Glutamatergic neuron (in vitro differentiated cells): ENCODE measurements around the gene RGS9. TPM values are rescaled to one million over a fixed set of nuclear protein-coding genes. Genes with fewer than 3 reads are reported as not detected.

ENCODE experiments used
- DNase-seq: peaks from one replicate; pipeline ENCODE4 v3.0.0; 2022
- H3K27ac Mint-ChIP-seq: one replicate; pipeline ENCODE4 v1.8.0; 2020; ENCODE audit warnings: mild to moderate bottlenecking, mixed read lengths, inconsistent platforms; ENCODE audit not compliant: unreplicated experiment
- H3K27me3 Mint-ChIP-seq: one replicate; pipeline ENCODE4 v1.8.0; 2020; ENCODE audit warnings: mild to moderate bottlenecking, moderate library complexity, mixed read lengths, inconsistent platforms; ENCODE audit not compliant: unreplicated experiment
- H3K36me3 Mint-ChIP-seq: one replicate; pipeline ENCODE4 v1.8.0; 2020; ENCODE audit warnings: mild to moderate bottlenecking, mixed read lengths, inconsistent platforms; ENCODE audit not compliant: unreplicated experiment
- H3K4me1 Mint-ChIP-seq: one replicate; pipeline ENCODE4 v1.8.0; 2020; ENCODE audit warnings: mild to moderate bottlenecking, low read depth, mixed read lengths, inconsistent platforms; ENCODE audit not compliant: unreplicated experiment
- H3K4me3 Mint-ChIP-seq: one replicate; pipeline ENCODE4 v1.8.0; 2020; ENCODE audit warnings: mild to moderate bottlenecking, mixed read lengths, inconsistent platforms; ENCODE audit not compliant: unreplicated experiment
- H3K9me3 Mint-ChIP-seq: one replicate; pipeline ENCODE4 v1.8.0; 2020; ENCODE audit warnings: mild to moderate bottlenecking, moderate library complexity, mixed read lengths, inconsistent platforms; ENCODE audit not compliant: unreplicated experiment
- total RNA-seq: library from RNA; stranded (reverse); fragmentation: NEBNext Ultra II Directional; extraction: Animal tissue kit (Norgen Biotek cat#: 25700); gene quantifications from one replicate; pipeline ENCODE4 v1.2.1, GENCODE V29; 2021; ENCODE audit not compliant: unreplicated experiment
- TF ChIP-seq, protein P1 (sequence below): fragments of 200-600 bp; sonication (generic); IDR thresholded peaks from one replicate; pipeline ENCODE4 v1.5.0; 2021; ENCODE audit not compliant: partially characterized antibody, unreplicated experiment

Gene RGS9
- total RNA-seq, 1 donor from 2014 or later = 2.4 TPM

DNA sequence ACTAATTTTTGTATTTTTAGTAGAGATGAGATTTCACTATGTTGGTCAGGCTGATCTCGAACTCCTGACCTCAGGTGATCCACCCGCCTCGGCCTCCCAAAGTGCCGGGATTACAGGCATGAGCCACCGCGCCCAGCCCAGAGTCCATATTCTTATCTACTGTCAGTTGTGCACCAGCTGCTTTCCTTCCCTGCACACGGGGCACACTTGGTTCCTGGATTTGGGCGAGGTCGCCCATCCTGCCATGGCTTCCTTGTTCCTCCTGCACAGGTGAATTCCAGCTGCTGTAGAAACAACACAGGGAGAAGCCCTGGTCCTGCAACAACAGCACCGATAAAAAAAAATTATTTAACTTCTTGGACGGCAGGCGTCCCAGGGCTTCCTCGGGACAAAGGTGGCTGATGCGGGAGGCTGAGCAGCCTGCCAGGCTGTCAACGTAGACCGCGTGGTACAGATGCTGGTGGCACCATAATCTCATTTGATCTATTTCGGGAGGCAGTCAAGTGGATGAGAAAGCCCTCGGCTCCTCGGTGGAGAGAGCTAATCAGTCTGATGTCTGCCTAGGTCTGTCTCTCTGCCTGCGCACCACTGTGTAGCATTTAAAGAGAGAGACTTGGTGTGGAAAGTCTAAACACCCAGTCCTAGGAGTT, 19.1 kb downstream of the RGS9 start:
- Mint-ChIP-seq H3K36me3 (no peaks in the 10 kb centered on the region), H3K4me3 (no peak overlapping the region), H3K27ac (no peak overlapping the region), H3K4me1 (peaks cover 12% of the 10 kb centered on the region), H3K9me3 (peaks cover 3% of the 10 kb centered on the region), H3K27me3 (peaks cover 6% of the 10 kb centered on the region)
- no peak for DNase-seq
- TF ChIP-seq, protein P1, sequence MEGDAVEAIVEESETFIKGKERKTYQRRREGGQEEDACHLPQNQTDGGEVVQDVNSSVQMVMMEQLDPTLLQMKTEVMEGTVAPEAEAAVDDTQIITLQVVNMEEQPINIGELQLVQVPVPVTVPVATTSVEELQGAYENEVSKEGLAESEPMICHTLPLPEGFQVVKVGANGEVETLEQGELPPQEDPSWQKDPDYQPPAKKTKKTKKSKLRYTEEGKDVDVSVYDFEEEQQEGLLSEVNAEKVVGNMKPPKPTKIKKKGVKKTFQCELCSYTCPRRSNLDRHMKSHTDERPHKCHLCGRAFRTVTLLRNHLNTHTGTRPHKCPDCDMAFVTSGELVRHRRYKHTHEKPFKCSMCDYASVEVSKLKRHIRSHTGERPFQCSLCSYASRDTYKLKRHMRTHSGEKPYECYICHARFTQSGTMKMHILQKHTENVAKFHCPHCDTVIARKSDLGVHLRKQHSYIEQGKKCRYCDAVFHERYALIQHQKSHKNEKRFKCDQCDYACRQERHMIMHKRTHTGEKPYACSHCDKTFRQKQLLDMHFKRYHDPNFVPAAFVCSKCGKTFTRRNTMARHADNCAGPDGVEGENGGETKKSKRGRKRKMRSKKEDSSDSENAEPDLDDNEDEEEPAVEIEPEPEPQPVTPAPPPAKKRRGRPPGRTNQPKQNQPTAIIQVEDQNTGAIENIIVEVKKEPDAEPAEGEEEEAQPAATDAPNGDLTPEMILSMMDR = no peak

DNA sequence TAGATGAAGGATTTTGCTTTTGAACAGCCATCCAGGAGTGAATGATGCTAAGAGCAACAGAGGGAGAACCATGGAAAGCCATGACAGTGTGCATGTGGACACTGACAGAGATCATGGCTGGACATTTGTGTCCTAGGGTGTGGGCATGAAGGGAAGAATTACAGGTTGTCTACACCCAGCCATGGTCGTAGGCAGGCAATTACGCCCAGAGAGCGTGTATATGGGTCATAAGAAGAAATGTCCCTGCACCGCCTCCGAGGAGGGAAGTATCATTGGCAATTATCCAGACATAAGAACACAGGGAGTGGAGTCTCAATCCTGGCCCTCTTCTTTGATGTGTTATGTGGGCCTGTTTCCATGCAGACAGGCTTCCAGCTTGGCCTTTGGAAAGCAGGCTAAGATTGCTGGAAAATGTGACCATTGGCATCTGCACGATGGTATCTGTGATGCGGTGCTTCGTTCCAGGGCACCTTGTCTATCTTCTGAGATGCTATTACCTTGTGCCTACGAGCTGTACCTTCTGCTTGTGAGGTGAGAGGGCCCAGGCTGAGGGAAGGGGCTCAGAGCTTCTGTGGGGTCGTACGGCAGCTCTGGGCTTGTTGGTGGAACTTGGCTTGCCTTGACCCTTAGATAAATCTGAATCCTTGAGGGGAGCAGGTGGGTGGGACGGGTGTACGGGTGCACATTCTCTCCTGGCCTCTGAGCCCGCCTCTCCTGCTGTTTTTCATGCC, 19.8 kb downstream of the RGS9 start:
- TF ChIP-seq, protein P1 = no peak
- peaks cover 1% of the 10 kb centered on the region for H3K9me3 Mint-ChIP-seq
- peaks cover 12% of the 10 kb centered on the region for H3K4me1 Mint-ChIP-seq
- no peak overlapping the region for H3K27ac Mint-ChIP-seq
- no peak for DNase-seq
- H3K36me3 Mint-ChIP-seq = no peaks in the 10 kb centered on the region
- H3K27me3 Mint-ChIP-seq = peaks cover 6% of the 10 kb centered on the region
- H3K4me3 Mint-ChIP-seq = no peak overlapping the region

DNA sequence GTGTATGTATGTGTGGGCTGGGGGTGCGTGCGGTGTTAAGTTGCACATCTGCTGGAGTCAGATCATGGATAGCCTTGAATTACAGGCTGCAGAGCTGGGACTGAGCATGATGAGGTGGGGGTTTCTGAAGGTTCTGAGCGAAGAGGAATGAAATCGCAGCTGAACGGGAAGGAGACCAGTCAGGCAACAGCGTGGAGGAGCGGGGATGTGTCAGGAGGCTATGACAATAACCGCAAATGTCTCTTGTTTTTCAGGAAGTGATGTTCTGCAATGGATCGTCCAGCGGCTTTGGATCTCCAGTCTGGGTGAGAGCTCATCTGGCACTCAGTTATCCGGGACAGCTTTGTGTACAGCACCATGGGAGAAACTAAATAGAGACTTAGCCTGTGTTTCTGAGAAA, 20.9 kb downstream of the RGS9 start:
- Mint-ChIP-seq H3K9me3 (no peaks in the 10 kb centered on the region), H3K36me3 (no peaks in the 10 kb centered on the region), H3K27me3 (peaks cover 4% of the 10 kb centered on the region), H3K4me3 (no peak overlapping the region), H3K4me1 (peaks cover 12% of the 10 kb centered on the region), H3K27ac (no peak overlapping the region)
- TF ChIP-seq, protein P1 = no peak
- no peak for DNase-seq

DNA sequence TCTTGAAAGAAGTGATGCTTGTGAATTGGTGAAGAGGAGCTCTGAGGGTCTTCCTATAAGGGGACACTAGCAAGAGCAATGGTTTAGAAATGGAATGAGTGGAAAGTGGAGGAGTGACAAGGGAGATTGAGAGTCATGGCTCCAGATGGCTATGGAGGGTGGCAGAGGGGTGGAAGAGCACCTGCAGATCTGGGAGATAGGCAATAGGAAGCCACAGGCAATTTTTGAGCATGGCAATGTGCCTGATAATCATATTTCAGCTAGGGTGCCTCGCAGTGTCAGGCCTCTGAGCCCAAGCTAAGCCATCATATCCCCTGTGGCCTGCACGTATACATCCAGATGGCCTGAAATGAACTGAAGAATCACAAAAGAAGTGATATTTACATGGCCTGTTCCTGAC, 21.5 kb downstream of the RGS9 start:
- Mint-ChIP-seq H3K4me3 (no peak overlapping the region), H3K9me3 (peaks cover 1% of the 10 kb centered on the region), H3K27me3 (peaks cover 4% of the 10 kb centered on the region), H3K4me1 (peaks cover 12% of the 10 kb centered on the region), H3K27ac (no peak overlapping the region), H3K36me3 (no peaks in the 10 kb centered on the region)
- no peak for DNase-seq
- TF ChIP-seq, protein P1 = no peak

DNA sequence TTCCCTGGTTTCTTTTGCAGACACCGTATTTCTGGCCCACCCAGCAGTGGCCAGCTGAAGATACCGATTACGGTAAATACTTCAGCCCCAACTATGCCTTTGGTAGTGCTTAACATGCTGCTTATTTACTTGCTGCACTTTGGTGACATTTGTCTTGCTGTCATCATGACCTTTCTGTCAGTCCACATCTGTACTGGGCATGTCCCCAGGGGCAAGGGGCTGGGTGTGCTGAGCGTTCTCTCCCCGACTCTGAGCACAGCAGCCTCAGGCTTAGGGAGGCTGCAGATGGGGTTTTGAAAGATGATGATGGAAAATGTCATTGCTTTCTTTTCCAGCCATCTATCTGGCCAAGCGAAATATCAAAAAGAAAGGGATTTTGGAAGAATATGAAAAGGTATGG, 23.3 kb downstream of the RGS9 start:
- H3K4me3 Mint-ChIP-seq = no peak overlapping the region
- no peak overlapping the region for H3K27ac Mint-ChIP-seq
- no peaks in the 10 kb centered on the region for H3K36me3 Mint-ChIP-seq
- DNase-seq = no peak
- no peaks in the 10 kb centered on the region for H3K27me3 Mint-ChIP-seq
- H3K9me3 Mint-ChIP-seq = peaks cover 2% of the 10 kb centered on the region
- TF ChIP-seq, protein P1 = no peak
- peaks cover 8% of the 10 kb centered on the region for H3K4me1 Mint-ChIP-seq
